Right lobe of liver (tissue), 4 donors: ENCODE data around the gene RBCK1.

Experiments
- POLR2A ChIP-seq: fragments of 450-650 bp; IDR thresholded peaks from one replicate; pipeline ENCODE4 v1.6.1; 2017; ENCODE audit warnings: antibody characterized with exemption, mild to moderate bottlenecking
- TF ChIP-seq, protein P1 (sequence below), 4 donors: fragments of 200-600 bp in 3 of 4; fragments of 450-650 bp in 1 of 4; IDR thresholded peaks; one replicate each; pipeline versions ENCODE4 v1.5.1 to v1.8.0; 2016 to 2022; ENCODE audit warnings: antibody characterized with exemption in 4 of 4, mild to moderate bottlenecking in 2 of 4
- donor health status: DM: no; HTN: no; CAD: no.
- donor health status: DM: no; HTN: no; CAD: no.
- donor health status: DM: no; HTN: yes; CAD: no.

DNA sequence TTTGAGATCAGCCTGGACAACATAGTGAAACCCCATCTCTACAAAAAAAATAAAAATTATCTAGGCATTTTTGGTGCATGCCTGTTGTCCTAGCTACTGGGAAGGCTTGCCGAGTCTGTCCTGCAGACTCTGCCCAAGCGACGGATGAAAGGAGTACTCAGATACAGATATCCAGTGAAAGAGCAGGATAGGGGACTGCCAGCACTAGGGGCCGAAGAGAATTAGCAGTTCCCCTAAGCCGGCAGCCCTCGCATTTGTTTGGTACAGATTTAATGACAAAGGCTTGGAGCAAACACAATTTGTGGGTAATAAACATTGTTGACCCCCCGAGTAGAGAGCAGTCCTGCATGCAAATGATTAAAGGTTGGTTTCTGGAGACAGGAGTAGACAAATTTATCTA, 59.7 kb downstream of the RBCK1 start:
- TF ChIP-seq, protein P1, sequence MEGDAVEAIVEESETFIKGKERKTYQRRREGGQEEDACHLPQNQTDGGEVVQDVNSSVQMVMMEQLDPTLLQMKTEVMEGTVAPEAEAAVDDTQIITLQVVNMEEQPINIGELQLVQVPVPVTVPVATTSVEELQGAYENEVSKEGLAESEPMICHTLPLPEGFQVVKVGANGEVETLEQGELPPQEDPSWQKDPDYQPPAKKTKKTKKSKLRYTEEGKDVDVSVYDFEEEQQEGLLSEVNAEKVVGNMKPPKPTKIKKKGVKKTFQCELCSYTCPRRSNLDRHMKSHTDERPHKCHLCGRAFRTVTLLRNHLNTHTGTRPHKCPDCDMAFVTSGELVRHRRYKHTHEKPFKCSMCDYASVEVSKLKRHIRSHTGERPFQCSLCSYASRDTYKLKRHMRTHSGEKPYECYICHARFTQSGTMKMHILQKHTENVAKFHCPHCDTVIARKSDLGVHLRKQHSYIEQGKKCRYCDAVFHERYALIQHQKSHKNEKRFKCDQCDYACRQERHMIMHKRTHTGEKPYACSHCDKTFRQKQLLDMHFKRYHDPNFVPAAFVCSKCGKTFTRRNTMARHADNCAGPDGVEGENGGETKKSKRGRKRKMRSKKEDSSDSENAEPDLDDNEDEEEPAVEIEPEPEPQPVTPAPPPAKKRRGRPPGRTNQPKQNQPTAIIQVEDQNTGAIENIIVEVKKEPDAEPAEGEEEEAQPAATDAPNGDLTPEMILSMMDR (IDR thresholded peaks at IDR 0.05): no peak
- TF ChIP-seq POLR2A: no peak
